A549 (cell line): Measurements from ENCODE around the gene PDF. TPM values are rescaled to one million over a fixed set of nuclear protein-coding genes. Genes with fewer than 3 reads are reported as not detected.

ENCODE experiments used
- ATOH8 ChIP-seq: fragments of 250-450 bp; sonication (Bioruptor Pico); IDR thresholded peaks from 2 replicates; pipeline ENCODE4 v1.5.0; 2020; ENCODE audit warnings: low read depth, mild to moderate bottlenecking, moderate library complexity
- CHD2 ChIP-seq: fragments of 150-350 bp; IDR thresholded peaks from 2 replicates; pipeline ENCODE4 v1.6.1; 2014; ENCODE audit warnings: low read length; ENCODE audit not compliant: partially characterized antibody
- CHD4 ChIP-seq: fragments of 200-600 bp; sonication (generic); IDR thresholded peaks from 2 replicates; pipeline ENCODE4 v1.6.1; 2016; ENCODE audit warnings: antibody characterized with exemption, mild to moderate bottlenecking, borderline replicate concordance
- CTCF ChIP-seq: fragments of >200 bp; sonication (Bioruptor Twin); formaldehyde crosslinking; IDR thresholded peaks from 3 replicates; pipeline ENCODE4 v1.5.1; 2016
- ESRRA ChIP-seq: fragments of 150-350 bp; IDR thresholded peaks from 2 replicates; pipeline ENCODE4 v1.6.1; 2014; ENCODE audit warnings: mild to moderate bottlenecking, low read length, borderline replicate concordance
- FOSL2 ChIP-seq, 2 experiments: fragments of 450-650 bp in 1 of 2; fragments of >200 bp in 1 of 2; sonication (Bioruptor Twin) in 1 of 2; formaldehyde crosslinking; IDR thresholded peaks; 2 replicates each; pipeline versions ENCODE4 v1.5.0 to v1.6.1; 2016 to 2020; ENCODE audit warnings: mild to moderate bottlenecking in 1 of 2, moderate library complexity in 1 of 2
- HES2 ChIP-seq: fragments of >200 bp; sonication (Bioruptor Twin); formaldehyde crosslinking; IDR thresholded peaks from 2 replicates; pipeline ENCODE4 v1.6.1; 2016
- HMGXB4 ChIP-seq: fragments of 250-450 bp; sonication (Bioruptor Pico); IDR thresholded peaks from 2 replicates; pipeline ENCODE4 v1.5.0; 2021; ENCODE audit warnings: mild to moderate bottlenecking, moderate library complexity, borderline replicate concordance
- HOXB5 ChIP-seq: fragments of 250-450 bp; sonication (Bioruptor Pico); IDR thresholded peaks from 2 replicates; pipeline ENCODE4 v1.5.0; 2020; ENCODE audit warnings: mild to moderate bottlenecking, moderate library complexity
- JUNB ChIP-seq: fragments of >200 bp; sonication (Bioruptor Twin); formaldehyde crosslinking; IDR thresholded peaks from 2 replicates; pipeline ENCODE4 v1.6.1; 2016
- MAX ChIP-seq: IDR thresholded peaks from 2 replicates; pipeline ENCODE4 v1.6.1; 2012
- MYC ChIP-seq: IDR thresholded peaks from 2 replicates; pipeline ENCODE4 v1.6.1; 2012; ENCODE audit warnings: mild to moderate bottlenecking, inconsistent platforms, low read length, improper control_type of control experiment, borderline replicate concordance
- NPAS2 ChIP-seq: fragments of 250-450 bp; sonication (Bioruptor Pico); IDR thresholded peaks from 2 replicates; pipeline ENCODE4 v1.8.0; 2022; ENCODE audit warnings: mild to moderate bottlenecking, moderate library complexity, borderline replicate concordance
- NR3C1 ChIP-seq: fragments of >200 bp; sonication (Bioruptor Twin); formaldehyde crosslinking; IDR thresholded peaks from 3 replicates; pipeline ENCODE4 v1.6.1; 2017
- PBX3 ChIP-seq: IDR thresholded peaks from 2 replicates; pipeline ENCODE4 v1.6.1; 2012
- PHF8 ChIP-seq: fragments of 200-600 bp; sonication (generic); IDR thresholded peaks from 2 replicates; pipeline ENCODE4 v1.6.1; 2016; ENCODE audit warnings: low read depth, mild to moderate bottlenecking, antibody characterized with exemption, moderate library complexity, borderline replicate concordance
- POLR2AphosphoS2 ChIP-seq: conservative IDR thresholded peaks from 2 replicates; pipeline ENCODE4 v1.6.1; 2012; ENCODE audit warnings: low read length, improper control_type of control experiment, inconsistent platforms
- RAD21 ChIP-seq, 2 experiments: fragments of >200 bp in 1 of 2; sonication (Bioruptor Twin) in 1 of 2; formaldehyde crosslinking in 1 of 2; IDR thresholded peaks in 1 of 2; conservative IDR thresholded peaks in 1 of 2; 2 replicates in 1 of 2; 3 replicates in 1 of 2; pipeline ENCODE4 v1.6.1; 2012 to 2018; ENCODE audit warnings: inconsistent platforms in 1 of 2
- RARB ChIP-seq: fragments of 250-450 bp; sonication (Bioruptor Pico); IDR thresholded peaks from 2 replicates; pipeline ENCODE4 v1.8.0; 2021; ENCODE audit warnings: mild to moderate bottlenecking, moderate library complexity
- RFX5 ChIP-seq: fragments of 450-650 bp; IDR thresholded peaks from 2 replicates; pipeline ENCODE4 v1.7.1; 2014; ENCODE audit warnings: antibody characterized with exemption, mild to moderate bottlenecking, moderate library complexity
- SMC3 ChIP-seq: fragments of >200 bp; sonication (Bioruptor Twin); formaldehyde crosslinking; IDR thresholded peaks from 3 replicates; pipeline ENCODE4 v1.6.1; 2018; ENCODE audit warnings: inconsistent platforms
- SREBF2 ChIP-seq: fragments of 450-650 bp; IDR thresholded peaks from 2 replicates; pipeline ENCODE4 v1.6.1; 2014; ENCODE audit warnings: mild to moderate bottlenecking, moderate library complexity
- polyA plus RNA-seq, 4 experiments: library from polyadenylated mRNA; depleted of rRNA in 3 of 4; stranded (reverse); fragments of >200 nt; fragmentation: RNase III in 1 of 4; extraction: RNeasy Plus Mini Kit Qiagen cat#74134 plus additional on column Dnase treatment in 1 of 4; gene quantifications; 2 replicates in 3 of 4; 3 replicates in 1 of 4; pipeline ENCODE4 v1.2.3, GENCODE V29; 2011 to 2017

The PDF gene
- polyA plus RNA-seq, 2 of the 4 experiments (the other 2 are of a cell fraction), result 16.1 to 29.1 TPM

- TF ChIP-seq SREBF2 (no peak), PBX3 (peak; percentile 85), NR3C1 (no peak), SMC3 (no peak), MAX (peak; percentile 85), RFX5 (0 out of 2 replicates have a peak, but pooled peaks have one; percentile 21), ESRRA (no peak), CHD2 (no peak), RARB (CRISPR knock-in tag) (no peak; the same call in 1 of the 2 replicates), CTCF (no peak), FOSL2 (IDR thresholded peaks at IDR 0.05) (no peak), FOSL2 (CRISPR knock-in tag; IDR thresholded peaks at IDR 0.05) (no peak), HMGXB4 (CRISPR knock-in tag) (no peak), ATOH8 (no peak), PHF8 (peak; percentile 23; the same call in 1 of the 2 replicates), MYC (0 out of 2 replicates have a peak, but pooled peaks have one; percentile 32), HES2 (no peak), HOXB5 (CRISPR knock-in tag) (0 out of 2 replicates have a peak, but pooled peaks have one; percentile 27), POLR2AphosphoS2 (0 out of 2 replicates have a peak, but pooled peaks have one; percentile 53), JUNB (no peak), RAD21 (conservative IDR thresholded peaks at IDR 0.05 in 1 of 2, IDR thresholded peaks at IDR 0.05 in 1 of 2) (no peak), CHD4 (no peak), NPAS2 (peak; percentile 69; the same call in 1 of the 2 replicates)
Measured at GRCh38 chr16:69330286-69331109, at the start of gene PDF (continued).
